Glomerular visceral epithelial cell (primary cell): ENCODE results near the gene NAT9.

Experiments used
- DNase-seq: peaks from one replicate; pipeline ENCODE4 v3.0.0-alpha.2; 2016; ENCODE audit errors: extremely low spot score

The NAT9 gene

DNA sequence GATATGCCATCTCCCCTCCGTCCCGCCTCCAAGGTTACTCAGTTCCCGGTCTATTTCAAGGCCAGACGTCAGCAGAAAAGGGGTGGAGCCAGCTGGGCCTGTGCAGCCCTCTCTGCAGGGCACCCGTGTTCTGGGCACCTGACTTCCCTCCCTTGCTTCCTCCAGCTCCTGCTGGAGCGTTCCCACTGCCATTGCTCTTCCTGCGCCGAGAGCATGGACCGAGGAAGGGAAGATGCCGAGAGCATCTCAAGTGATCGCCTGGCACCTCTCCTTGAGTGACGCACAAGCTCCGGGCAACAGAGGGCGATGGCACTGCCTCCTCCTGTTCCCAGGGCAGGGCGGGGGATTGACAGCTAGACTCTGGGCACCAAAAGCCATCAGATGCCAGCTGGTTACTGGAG lies 29.4 kb upstream of the NAT9 start:
- no peak for DNase-seq

DNA sequence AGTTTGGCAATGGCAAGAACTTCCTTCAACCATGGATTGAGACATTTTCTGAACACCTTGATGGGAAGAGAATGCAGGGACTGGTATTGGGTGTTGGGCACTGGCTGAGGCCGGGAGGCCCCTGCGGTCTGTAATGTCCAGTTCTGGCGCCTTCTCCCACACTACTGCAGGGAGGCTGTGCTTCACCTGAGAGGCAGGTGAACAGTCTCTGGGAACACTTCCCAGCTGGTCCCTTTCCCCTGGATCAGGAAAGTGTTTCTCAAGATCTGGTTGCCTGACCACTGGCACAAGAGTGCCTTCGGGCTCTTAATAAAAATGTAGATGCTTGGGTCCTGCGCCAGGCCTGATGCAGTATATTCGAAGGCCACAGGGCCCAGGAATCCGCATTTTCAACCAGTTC lies 28.5 kb upstream of the NAT9 start:
- no peak for DNase-seq

DNA sequence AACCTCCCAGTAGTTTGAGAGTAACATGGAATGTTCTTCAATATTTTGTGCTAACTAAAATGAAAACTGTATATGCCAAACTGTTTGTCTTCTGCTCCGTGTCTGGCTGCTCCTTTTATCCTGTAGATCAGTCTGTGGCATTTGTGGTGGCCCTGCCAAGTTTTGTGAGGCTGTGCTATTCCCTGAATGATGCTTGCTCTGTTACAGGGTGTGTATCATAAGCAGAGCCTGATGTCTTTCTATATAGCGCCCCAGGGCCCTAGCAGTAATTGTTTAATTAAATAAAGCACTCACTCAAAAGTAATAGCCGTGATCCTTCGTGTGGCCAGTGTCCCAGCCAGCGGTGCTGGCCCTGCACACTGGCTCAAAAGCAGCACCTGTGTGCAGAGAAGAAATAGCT lies 27.8 kb upstream of the NAT9 start:
- DNase-seq: no peak

DNA sequence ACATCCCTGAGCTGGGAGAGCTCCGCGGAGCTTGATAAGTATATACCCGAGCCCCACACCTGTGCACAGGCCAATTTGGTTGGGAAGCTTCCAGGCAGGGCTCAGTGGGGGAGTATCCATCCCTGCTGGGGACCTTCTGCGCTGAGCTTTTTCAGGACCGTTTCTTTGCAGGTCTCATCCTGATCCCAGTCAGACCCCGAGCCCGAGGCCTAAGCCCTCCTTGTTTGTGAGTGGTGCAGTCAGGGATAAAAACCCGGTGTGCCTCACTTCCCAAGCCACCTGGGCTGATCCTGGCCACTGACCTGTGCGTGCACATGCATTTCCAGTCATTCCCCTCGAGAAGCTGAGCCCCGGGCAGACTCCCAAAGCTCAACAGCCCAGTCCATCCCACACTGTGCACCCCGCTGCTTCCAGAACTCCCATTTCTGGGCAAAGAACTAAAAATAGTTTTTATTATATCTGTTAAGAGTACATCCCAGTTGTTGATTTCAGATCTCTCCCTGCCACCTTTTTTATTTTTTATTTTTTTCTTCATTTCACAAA lies 27.3 kb upstream of the NAT9 start:
- DNase-seq: no peak

DNA sequence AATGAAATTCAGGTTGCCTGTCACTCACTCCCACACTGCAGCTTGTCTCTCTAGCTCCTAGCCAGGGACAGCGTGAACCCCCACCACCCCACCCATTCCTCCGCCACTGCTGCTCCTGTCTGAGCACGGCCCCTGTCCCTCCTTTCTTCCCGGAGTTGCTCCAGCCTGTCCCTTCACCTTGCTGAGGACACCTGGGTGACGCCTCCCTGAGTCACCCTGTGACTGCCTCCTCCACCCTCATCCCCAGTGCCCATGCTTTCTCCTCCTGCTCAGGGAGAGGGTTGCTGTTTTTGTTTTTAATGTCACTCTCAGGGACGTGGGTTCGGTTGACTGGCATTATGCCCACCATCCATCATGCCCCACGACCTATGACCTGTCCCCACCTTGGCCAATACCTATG lies 25.8 kb upstream of the NAT9 start:
- no peak for DNase-seq

DNA sequence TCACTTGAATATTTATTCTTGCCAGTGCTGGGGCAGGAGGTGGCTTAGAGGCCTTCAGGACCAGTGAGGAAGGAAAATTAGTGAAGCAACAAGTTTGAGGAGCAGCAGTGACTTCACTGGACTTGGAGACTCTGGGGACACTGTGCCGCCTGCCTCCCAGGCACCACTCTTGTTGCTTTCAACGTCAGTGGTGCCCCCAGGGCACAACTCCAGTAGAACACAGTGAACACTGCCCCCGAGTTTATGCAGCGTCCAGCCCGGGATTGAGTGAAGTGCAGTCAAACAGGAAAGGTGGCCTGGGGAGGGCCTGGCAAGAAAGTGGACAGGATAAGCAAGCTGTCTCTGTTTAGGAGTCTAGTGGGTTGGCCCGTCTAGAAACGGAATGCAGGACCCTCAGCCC lies 24.4 kb upstream of the NAT9 start:
- DNase-seq: no peak

DNA sequence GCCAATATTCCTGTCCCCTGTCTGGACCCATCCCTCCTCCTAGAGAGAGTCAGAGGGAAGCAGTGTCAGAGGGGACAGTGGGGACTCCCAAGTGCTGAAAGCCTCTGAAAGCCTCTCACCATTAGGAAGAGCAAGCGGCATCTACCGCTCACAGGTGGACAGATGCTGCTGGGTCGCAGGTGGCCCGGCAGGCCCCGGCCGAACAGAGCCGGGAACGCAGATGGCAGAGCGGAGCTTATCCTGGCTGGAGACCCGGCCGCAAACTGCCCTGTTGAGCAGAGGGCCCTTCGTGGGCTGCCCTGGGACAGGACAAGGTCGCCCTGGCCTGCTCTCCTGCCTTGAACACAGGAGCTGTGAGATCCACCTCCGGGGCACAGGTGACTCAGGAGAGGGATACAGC lies 23.0 kb upstream of the NAT9 start:
- no peak for DNase-seq

DNA sequence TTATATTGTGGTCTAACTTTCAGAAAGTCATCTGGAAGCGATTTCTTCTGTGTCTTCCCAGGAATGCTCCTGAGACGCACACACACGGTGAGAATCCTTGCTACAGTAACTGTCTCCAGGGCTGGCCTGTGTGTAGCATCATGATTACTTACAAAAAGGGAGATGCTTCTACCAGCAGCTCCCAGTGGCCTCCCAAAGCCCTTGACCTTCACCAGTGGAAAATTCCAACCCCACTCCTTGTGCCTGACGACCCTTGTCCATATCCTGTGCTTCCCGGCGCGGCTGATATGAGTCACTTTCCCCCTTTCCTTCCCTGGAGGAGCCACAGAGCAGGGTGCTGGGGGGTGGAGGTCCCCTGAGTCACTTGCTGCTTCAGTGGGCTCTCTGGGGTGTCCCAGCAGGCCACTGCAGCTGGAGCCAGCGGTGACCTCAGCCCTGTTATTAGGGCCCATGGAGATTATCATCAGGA lies 22.1 kb upstream of the NAT9 start:
- DNase-seq: peak; percentile 75

DNA sequence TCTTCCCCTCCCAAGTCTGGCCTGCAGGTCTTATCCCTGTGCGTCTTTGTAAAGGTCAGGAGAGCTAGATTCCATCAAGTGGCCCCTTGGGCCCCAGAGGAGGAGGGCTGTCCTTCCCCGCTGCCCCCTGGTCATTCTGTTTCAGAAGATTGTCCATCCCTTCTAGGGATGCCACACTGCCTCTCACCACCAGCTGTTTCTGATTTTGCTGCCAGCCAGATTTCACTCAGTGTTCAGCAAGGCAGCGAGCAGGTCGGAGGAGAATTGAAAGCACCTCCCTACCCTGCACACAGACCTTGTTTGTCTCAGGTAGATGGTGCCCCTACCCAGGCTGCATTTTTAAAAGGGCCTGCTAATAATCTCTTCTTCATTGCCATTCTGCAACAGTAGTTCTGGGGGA lies 21.7 kb upstream of the NAT9 start:
- no peak for DNase-seq

DNA sequence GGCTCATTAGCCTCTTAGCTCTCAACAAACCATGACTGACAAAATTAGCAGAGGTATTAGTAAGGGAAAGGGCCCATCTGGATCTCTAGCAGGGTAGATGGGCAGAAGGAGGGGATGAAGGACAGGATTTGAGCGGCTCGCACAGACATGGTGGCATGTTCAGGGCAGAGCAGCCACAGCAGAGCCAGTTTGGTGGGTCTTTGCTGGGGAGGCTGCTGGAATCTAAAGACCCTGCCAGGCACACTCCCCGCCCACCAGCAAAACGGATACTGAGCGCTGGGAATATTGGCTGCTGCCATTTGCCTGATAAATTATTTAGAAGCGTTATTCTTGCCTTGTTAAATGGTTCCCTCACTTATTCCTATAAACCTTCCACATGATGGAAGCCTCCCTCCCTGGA lies 20.7 kb upstream of the NAT9 start:
- no peak for DNase-seq

DNA sequence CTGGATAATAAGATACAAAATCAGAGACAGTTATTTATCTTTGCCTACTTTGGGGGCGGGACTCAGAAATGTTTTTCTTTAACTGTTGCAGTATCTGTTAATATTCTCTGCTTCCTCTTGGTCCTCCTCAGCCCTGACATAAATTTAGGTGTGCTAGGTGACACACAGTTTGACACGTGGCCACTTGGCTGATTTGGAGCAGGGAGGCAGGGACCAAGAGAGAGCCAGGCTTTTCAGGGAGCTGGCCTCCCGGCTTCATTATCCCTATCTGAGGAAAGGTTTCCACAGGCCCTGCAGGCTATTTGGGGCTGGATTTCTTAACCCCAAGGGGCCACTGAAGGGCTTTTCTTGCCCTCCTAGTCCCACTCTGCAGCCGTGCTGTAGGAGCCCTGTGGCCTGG lies 20.1 kb upstream of the NAT9 start:
- no peak for DNase-seq

DNA sequence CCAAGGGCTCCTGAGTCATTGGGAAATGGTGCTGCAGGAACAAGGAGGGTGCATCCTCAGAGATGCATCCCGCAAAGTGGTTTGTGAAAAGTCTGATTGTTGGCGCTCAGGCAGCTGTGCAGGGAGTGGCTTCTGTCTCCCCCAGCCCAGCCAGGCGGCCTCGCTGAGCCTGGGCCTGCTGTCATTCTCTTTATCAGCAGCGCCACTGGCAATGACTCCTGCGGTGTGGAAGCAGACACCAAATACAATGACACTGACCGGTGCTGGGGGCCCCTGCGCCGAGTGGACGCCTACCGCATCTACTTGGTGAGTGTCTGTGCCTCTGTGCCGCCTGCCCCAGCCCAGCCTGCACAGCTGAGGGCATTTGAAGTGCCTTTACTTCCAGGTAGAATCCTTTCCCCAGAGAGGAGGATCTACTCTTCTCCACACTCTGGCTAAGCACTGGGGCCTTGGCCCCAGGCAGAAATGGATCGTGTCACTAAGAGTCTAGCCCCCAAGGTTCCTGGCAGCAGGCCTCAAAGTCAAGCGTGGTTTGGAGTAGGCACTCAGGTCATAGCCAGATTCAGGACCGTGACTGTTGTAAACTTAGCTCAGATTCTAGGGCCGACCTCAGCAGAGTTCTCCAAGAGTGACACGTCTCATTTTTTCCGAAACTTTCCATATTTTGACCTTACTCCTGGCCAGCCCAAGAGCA lies 19.3 kb upstream of the NAT9 start:
- no peak for DNase-seq

DNA sequence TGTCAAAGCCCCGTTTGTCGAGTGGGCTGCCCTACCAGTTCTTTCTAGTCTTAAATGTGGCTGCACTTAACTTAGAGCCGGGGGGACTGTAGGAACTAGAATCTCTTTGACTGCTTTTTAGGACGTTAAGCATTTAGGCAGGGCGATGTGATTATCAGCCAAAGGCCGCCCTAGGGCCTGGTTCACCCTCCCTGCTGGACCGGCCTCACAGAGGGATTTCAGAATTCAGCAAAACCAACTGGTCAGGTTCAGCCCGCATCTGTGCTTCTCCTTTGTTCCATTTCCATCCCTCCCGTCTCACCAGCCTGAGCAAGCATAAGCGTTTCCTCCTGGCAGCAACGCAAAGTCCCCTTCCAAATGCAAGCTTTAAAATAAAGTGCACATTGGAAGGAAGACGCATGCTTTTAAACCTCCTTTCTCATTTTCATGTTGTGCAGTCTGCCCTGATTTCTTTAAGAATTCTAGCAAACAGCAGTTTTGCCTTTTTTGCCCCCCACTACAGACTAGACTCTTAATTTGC lies 16.5 kb upstream of the NAT9 start:
- no peak for DNase-seq

DNA sequence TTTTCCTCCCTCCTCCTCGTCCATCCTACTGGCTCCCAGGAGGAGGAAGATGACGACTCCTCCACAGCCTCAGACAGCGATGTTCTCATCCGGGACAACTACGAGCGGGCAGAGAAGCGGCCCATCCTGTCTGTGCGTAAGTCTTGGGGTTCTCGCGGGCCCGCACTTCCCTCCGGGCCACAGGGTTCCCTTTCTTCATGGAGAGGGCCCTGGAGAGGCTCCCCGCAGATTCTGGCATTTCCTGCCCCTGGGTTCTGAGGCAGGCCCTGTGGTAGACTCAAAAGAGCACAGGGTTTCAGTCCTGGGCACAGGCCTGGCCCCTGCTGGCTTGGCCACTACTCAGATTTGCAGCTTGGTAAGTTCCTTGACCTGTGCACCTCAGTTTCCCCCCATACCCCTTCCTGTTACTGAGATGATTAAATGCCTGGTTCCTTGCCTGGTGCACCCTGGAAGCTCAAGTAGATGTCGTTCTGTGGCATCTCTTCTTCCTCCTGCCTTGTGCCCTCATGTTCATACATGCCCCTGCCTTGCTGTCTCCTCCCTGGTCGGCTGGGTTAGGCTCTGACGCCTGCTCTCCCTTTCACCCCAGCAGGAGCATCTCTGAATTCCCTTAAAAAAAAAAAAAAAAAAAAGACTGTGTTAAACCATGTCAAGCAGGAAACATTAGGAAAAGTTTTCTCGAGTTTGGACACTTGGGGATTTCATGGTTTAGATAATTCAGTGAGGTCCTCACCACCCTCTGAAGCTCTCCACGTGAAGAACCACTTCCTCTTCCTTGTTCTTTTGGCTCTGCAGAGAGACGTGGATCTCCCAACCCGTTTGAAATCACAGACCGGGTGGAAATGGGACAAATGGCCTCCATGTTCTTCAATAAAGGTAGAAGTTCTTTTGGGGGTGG lies 14.3 kb upstream of the NAT9 start:
- DNase-seq: no peak

DNA sequence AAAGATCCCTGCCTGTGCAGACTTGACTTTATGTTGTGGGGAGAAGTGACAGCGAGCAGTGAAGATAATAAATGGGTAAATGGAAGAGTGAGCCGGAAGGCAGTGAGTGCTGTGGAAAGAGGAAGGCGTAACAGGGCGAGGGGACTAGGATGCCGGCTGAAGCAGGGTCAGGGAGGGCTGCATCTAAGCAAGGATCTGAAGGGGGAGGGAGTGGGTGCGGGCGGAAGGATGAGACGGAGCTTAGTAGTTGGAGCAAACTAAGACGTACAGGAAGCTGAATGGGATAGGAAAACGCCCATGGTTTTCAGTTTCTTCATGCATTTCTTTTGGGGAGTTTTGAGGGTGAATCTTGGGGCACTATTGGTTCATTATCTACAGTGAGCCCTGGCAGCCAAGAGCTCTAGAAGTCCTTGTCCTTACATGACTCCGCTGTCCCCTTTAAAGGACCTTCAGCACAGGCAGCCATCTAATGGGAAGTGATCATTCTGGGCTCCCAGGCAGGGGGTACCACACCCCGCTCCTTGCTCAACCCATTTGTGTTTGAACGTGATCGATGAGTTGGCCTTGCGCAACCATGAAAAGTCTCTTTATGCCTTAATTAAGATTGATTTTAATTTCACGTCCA lies 10.4 kb upstream of the NAT9 start:
- DNase-seq: no peak

DNA sequence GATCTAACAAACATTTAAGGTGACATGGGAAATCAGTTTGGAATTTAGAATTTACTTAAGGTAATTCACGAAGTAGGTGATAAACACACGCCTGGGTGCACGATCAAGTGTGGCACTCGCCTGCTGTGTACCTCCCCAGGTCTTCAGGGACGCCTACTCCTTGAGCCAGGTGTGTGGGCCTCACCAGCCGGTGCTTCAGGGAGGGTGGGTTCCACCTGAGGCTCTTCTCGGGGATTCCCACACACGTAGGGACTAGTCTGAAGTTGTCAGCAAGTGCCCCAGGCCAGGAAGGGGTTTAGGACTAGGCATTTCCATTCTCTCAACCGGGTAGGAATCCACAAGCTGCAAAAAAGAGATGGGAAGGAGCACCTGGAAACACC lies 9.8 kb upstream of the NAT9 start:
- DNase-seq: no peak

DNA sequence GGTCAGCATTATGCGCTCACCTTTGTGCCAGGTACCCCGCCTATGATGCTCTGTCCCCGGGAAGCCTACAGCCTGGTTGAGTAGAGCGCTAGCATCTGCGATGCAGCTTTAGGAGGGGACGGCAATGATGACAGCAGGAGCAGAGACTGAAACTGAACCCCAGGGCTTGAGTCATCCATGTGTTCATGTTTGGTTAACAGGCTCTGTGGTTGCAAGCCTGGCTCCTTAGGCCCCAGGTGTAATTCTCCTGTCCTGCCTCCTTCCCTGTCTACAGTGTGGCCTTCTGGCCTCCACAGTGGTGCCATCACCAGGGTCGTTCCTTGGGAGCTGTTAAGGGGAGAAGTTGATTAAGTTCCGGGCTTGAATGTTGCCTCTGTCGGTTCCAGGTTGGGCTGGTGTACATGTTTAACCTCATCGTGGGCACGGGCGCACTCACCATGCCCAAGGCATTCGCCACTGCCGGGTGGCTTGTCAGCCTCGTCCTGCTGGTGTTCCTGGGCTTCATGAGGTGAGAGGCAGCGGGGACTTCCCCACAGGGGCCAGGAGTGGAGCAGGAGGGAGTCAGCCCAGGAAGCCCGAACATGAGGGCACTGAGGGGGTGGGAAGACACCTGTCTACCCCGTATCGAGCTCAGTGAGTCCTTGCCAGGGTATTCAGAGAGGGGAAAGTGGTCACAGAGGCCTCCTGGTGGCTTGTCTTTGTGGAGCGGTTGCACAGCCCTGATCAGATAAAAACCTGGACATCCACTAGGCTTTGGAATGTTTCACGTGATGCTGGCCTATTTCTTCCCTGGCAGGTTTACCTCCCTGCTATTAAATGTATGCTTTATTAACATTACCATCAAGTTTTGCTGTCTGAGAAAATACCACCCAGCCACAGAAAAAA lies 9.2 kb upstream of the NAT9 start:
- DNase-seq: no peak

DNA sequence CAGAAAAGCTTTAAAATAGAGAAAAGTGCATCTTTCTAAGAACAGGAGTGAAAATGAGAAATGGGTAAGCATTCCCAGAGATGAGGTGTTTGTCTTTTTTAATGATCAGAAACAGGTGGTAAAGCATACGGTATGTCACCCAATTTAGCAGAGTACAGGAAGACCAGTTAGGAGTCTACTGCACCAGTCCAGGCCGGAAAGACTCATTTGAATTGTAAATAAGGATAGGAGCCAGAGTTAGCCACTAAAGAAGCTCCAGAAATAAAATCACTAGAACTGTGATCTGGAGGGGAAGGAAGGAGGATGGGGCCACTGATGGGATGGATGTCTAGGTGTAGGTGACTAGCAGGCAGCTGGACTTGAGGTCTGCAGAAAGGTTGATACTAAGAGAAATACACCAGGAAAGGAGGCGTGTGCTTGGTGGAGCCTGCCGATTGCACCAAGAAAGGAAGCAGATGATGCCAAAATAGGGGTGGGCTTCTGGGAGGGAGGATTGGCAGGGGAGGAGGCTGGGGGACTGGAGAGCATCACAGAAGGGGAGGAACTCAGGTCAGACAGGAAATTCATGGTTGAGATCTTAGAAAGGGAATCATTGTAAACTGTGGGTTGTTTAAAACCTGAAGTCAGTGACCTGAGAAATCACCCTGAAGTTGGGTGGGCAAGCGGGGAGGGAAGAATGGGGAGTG lies 8.1 kb upstream of the NAT9 start:
- no peak for DNase-seq

DNA sequence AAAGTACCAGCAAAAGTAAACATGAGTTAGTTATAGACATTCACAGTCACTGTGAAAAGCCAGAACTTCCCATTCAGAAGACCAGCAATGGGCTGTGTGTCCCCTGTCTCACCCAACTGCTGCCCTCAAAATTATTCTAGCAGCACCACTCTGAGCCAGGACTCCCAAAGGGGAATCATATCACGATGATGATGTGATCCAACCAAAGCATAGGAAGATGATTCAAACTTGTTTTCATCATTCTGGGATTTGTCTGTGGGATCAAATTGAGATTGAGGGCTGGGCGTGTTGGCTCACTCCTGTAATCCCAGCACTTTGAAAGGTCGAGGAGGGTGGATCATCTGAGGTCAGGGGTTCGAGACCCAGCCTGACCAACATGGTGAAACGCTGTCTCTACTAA lies 6.4 kb upstream of the NAT9 start:
- DNase-seq: no peak

DNA sequence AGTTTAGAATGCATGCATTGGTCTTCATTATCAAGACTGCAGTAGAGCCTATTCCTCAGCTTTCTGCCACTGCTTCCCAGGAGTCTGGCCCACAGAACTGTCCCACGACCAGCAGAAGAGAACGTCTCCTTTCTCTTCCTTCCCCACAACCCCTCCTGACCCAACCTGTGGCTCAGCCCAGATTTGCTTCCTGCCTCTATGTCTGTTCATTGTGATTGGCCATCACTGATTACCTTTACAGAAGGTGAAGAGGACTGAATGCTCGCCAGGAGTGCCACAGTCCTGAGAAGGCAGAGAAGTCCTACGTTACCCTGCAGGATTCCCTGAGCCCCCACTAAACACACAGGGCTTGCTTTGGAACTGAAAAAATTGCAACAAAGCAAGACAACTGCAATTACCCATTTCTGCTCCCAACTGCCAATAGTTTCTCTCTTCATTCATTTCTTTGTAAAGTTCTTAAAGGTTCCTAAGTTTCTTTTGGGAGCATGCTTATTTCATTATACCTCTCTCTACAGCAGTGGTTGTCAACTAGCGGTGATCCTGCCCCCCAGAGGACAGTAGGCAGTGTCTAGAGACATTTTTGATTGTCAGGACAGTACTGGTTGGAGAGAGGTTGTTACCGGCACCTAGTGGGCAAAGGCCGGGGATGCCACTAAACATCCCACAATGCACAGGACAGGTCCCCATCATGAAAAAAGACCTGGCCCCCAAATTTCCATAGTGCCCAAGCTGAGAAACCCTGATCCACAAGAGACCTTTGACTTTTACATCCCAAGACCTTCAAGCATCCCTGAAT lies 4.5 kb upstream of the NAT9 start:
- peak; percentile 65 for DNase-seq
